Body of pancreas (tissue), 4 donors: ENCODE results near the gene FBN1. TPM values are rescaled to one million over a fixed set of nuclear protein-coding genes. Genes with fewer than 3 reads are reported as not detected.

Source experiments
- ATAC-seq: fragments of 150-250 bp; one replicate; pipeline ENCODE4 v1.9.1; 2016
- DNase-seq, 4 donors: peaks; one replicate each; pipeline ENCODE4 v3.0.0-alpha.2; 2019
- H3K27ac ChIP-seq, 4 donors: fragments of 200-600 bp; sonication (generic); 1 replicate in 3 of 4; 2 replicates in 1 of 4; pipeline versions ENCODE4 v1.5.1 to v1.6.1; 2016 to 2019; ENCODE audit warnings: mild to moderate bottlenecking in 1 of 4, mixed read lengths in 1 of 4, moderate library complexity in 1 of 4
- H3K27me3 ChIP-seq, 2 donors: fragments of 200-600 bp; sonication (generic); one replicate each; pipeline ENCODE4 v1.6.0; 2016; ENCODE audit warnings: mild to moderate bottlenecking in 1 of 2
- H3K36me3 ChIP-seq, 2 donors: fragments of 200-600 bp; sonication (generic); replicated peaks in 1 of 2; 2 replicates each; pipeline ENCODE4 v1.5.1; 2016; ENCODE audit warnings: low read depth in 2 of 2; ENCODE audit not compliant: insufficient read depth in 1 of 2
- H3K4me1 ChIP-seq: fragments of 200-600 bp; sonication (generic); one replicate; pipeline ENCODE4 v1.6.0; 2016
- H3K4me3 ChIP-seq, 2 donors: fragments of 200-600 bp; sonication (generic); 1 replicate in 1 of 2; 2 replicates in 1 of 2; pipeline ENCODE4 v1.5.1; 2016 to 2019
- H3K9me3 ChIP-seq, 3 donors: fragments of 200-600 bp; sonication (generic); 1 replicate in 2 of 3; 2 replicates in 1 of 3; pipeline ENCODE4 v1.5.1; 2016
- POLR2A ChIP-seq, 3 donors: fragments of 450-650 bp; IDR thresholded peaks; one replicate each; pipeline ENCODE4 v1.6.1; 2016; ENCODE audit warnings: antibody characterized with exemption in 3 of 3, mild to moderate bottlenecking in 2 of 3
- WGBS, 2 donors: methylation state at CpG; one replicate each; pipeline ENCODE4 v1.1.5; 2017; 5-methylcytosine and 5-hydroxymethylcytosine counted together
- intact Hi-C: fragments of 100-400 bp; cut with DNase I; formaldehyde crosslinking; loops from one replicate; pipeline ENCODE4 v1.15.1; 2023
- total RNA-seq, 2 donors: library from RNA; depleted of rRNA; stranded (reverse); fragments of >200 nt; gene quantifications; one replicate each; pipeline ENCODE4 v1.1.0, GENCODE V29; 2016
- TF ChIP-seq, protein P1 (sequence below), 7 experiments: fragments of 450-650 bp in 4 of 7; fragments of 200-600 bp in 3 of 7; sonication (generic) in 3 of 7; IDR thresholded peaks; one replicate each; pipeline ENCODE4 v1.5.1; 2016 to 2019; ENCODE audit warnings: antibody characterized with exemption in 7 of 7

FBN1 gene
- total RNA-seq, 2 donors from 2014 or later, result 12.7 to 51.1 TPM

DNA sequence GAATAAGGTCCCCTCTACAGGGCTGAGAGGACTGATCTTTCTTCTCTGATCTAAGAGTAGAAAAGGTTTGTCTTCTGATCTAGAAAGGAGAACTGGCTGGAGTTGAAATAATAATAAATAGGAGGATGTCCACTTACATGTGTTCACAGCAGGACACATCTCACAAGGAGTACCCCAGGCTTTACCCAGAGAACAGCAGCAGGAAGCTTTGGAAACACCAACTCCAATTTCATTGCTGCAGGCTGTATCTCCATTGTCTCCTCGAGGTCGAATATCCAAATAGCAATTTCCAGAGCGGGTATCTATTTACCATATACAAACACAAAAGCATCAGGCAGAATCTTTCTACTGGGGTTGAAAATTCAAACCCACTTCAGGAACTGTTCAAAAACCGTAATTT is 177.7 kb downstream of the FBN1 start:
- WGBS, 2 donors, result 72 to 86% methylated on average over 4 of the region's 4 CpGs
- intact Hi-C loops, result no loop called here
- no peaks in the 10 kb centered on the region for H3K36me3 ChIP-seq
- no peaks in the 10 kb centered on the region for H3K9me3 ChIP-seq
- H3K4me1 ChIP-seq, result no peaks in the 10 kb centered on the region
- H3K27ac ChIP-seq, result no peak overlapping the region
- TF ChIP-seq, protein P1, sequence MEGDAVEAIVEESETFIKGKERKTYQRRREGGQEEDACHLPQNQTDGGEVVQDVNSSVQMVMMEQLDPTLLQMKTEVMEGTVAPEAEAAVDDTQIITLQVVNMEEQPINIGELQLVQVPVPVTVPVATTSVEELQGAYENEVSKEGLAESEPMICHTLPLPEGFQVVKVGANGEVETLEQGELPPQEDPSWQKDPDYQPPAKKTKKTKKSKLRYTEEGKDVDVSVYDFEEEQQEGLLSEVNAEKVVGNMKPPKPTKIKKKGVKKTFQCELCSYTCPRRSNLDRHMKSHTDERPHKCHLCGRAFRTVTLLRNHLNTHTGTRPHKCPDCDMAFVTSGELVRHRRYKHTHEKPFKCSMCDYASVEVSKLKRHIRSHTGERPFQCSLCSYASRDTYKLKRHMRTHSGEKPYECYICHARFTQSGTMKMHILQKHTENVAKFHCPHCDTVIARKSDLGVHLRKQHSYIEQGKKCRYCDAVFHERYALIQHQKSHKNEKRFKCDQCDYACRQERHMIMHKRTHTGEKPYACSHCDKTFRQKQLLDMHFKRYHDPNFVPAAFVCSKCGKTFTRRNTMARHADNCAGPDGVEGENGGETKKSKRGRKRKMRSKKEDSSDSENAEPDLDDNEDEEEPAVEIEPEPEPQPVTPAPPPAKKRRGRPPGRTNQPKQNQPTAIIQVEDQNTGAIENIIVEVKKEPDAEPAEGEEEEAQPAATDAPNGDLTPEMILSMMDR (IDR thresholded peaks at IDR 0.05), result no peak
- no peak for TF ChIP-seq POLR2A (IDR thresholded peaks at IDR 0.05)
- DNase-seq (no peak), ATAC-seq (no peak)
- H3K4me3 ChIP-seq, result no peak overlapping the region
- no peaks in the 10 kb centered on the region for H3K27me3 ChIP-seq

DNA sequence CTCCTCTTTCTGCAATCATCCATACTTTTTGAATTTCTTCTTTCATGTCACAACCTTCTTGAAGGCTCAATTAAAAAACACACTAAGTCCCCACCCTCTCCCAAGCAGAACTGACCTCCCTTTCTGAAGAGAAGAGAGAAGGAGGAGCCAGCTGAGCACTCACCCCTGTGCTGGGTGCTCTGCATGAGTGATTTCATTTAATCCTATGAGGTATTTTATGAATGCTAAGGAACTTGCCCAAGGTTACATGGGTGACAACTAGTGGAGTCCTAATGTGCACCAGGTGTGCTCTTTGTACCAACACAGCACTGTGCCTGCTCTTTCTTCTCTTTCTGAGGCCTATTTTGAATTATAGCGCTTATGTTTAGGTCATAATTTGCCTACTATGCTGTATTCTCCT is 178.7 kb downstream of the FBN1 start:
- Histone ChIP-seq H3K9me3 (no peaks in the 10 kb centered on the region), H3K36me3 (no peaks in the 10 kb centered on the region), H3K4me3 (no peak overlapping the region), H3K4me1 (no peaks in the 10 kb centered on the region), H3K27ac (no peak overlapping the region), H3K27me3 (no peaks in the 10 kb centered on the region)
- intact Hi-C loops, result no loop called here
- TF ChIP-seq, protein P1 (IDR thresholded peaks at IDR 0.05), result no peak
- TF ChIP-seq POLR2A (IDR thresholded peaks at IDR 0.05), result no peak
- DNase-seq, result no peak
- no peak for ATAC-seq
- WGBS, 2 donors, result 100% methylated on average over 1 of the region's 1 CpG

DNA sequence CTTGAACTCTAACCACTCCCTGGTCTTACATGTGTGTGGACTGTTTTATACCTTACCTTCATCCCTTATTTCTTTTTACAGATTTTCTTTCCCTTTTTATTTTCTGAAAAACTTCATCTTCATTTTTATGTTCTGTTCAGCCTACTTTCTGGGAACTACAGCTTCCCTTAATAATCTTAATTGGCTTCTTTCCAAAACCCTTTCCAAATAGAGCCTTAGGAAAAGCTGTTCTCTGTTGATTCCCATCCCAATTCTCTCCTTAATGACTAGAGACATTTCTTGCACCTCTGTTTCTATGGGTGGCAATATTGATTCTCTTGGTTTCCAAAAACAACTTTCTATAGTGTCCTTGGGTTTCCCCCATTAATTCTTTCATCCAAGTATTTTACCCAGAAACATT is 179.4 kb downstream of the FBN1 start:
- no peak for ATAC-seq
- H3K36me3 ChIP-seq, result no peaks in the 10 kb centered on the region
- no peak overlapping the region for H3K4me3 ChIP-seq
- no peaks in the 10 kb centered on the region for H3K27me3 ChIP-seq
- no peak for DNase-seq
- intact Hi-C loops, result no loop called here
- TF ChIP-seq, protein P1 (IDR thresholded peaks at IDR 0.05), result no peak
- TF ChIP-seq POLR2A (IDR thresholded peaks at IDR 0.05), result no peak
- no peak overlapping the region for H3K27ac ChIP-seq
- H3K4me1 ChIP-seq, result no peaks in the 10 kb centered on the region
- H3K9me3 ChIP-seq, result no peaks in the 10 kb centered on the region

DNA sequence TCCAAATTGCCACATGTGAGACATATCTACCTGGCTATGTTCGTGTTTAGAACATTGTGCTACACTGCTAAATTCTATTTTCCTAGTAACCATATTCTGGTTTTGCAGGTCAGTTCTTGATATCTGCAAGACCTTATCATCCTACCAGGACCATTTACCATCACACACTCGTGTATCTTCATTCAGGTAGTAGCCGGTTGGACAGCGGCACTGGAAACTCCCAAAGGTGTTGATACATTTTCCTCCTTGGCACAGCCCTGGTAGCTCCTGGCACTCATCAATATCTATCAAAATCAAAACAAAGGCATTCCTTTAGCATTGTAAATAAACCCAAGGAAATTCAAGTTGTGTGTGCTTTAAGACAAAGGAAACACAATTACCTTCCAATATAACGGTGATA is 180.1 kb downstream of the FBN1 start:
- 85 to 86% methylated on average over 5 of the region's 5 CpGs for WGBS, 2 donors
- Histone ChIP-seq H3K27me3 (no peaks in the 10 kb centered on the region), H3K36me3 (no peaks in the 10 kb centered on the region), H3K9me3 (no peaks in the 10 kb centered on the region), H3K4me3 (no peak overlapping the region), H3K27ac (no peak overlapping the region), H3K4me1 (no peaks in the 10 kb centered on the region)
- TF ChIP-seq, protein P1 (IDR thresholded peaks at IDR 0.05), result no peak
- no peak for TF ChIP-seq POLR2A (IDR thresholded peaks at IDR 0.05)
- intact Hi-C loops, result no loop called here
- no peak for DNase-seq
- no peak for ATAC-seq

DNA sequence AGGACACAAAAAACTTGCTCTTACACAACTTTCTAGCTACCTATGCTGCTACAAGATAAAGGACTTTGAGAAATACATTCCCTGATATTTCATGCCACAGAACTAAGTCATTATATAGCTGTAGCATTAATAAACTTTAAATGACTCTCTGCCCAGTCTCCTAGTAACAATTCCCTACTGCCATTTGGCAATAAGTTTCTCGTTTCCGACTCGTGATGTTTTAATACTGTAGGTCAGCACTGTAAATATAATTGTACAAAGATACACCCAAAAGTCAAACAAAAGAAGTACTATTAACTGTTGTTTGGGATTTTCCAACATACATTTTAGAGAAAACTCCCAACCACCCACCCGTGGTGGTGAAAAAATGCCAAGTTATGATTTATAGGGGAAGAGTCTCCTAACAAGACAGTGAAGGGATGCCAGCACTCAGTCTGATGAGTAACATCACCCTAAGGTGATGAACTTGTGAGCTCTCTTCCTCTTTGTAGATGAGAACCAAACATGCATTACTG is 182.1 kb downstream of the FBN1 start:
- TF ChIP-seq POLR2A (IDR thresholded peaks at IDR 0.05), result no peak
- TF ChIP-seq, protein P1 (IDR thresholded peaks at IDR 0.05), result no peak
- H3K27ac ChIP-seq, result no peak overlapping the region
- no peaks in the 10 kb centered on the region for H3K9me3 ChIP-seq
- no peak for ATAC-seq
- DNase-seq, result no peak
- H3K4me1 ChIP-seq, result no peaks in the 10 kb centered on the region
- no peaks in the 10 kb centered on the region for H3K27me3 ChIP-seq
- 85 to 89% methylated on average over 4 of the region's 4 CpGs for WGBS, 2 donors
- intact Hi-C loops, result no loop called here
- H3K4me3 ChIP-seq, result no peak overlapping the region
- H3K36me3 ChIP-seq, result no peaks in the 10 kb centered on the region
